Suprapubic skin (tissue), 3 donors: ENCODE results near the gene PACS2.

ENCODE experiments used
- CTCF ChIP-seq, 2 donors: fragments of 200-600 bp in 1 of 2; fragments of 450-650 bp in 1 of 2; sonication (generic) in 1 of 2; IDR thresholded peaks; one replicate each; pipeline ENCODE4 v1.5.1; 2016 to 2019; ENCODE audit warnings: antibody characterized with exemption in 2 of 2, mild to moderate bottlenecking in 1 of 2, moderate library complexity in 1 of 2
- POLR2AphosphoS5 ChIP-seq, 3 donors: sonication (generic); formaldehyde crosslinking; IDR thresholded peaks; one replicate each; pipeline ENCODE4 v1.6.1; 2017; ENCODE audit warnings: antibody characterized with exemption in 3 of 3

- TF ChIP-seq CTCF (IDR thresholded peaks at IDR 0.05) (no peak), POLR2AphosphoS5 (IDR thresholded peaks at IDR 0.05) (no peak)
Observed at GRCh38 chr14:105273062-105273461, 41.5 kb upstream of the PACS2 start.
